GM12878 (cell line): ENCODE data around the gene KIF12. TPM values are rescaled to one million over a fixed set of nuclear protein-coding genes. Genes with fewer than 3 reads are reported as not detected.

Experiments
- ATAC-seq: fragments of 200-7000 bp; cut with Tn5 transposase; 3 replicates; pipeline ENCODE4 v1.9.1; 2020; ENCODE audit warnings: mild to moderate bottlenecking, moderate library complexity
- BruUV-seq: library from RNA; stranded (reverse); fragments of 400-500 nt; replicated peaks from 2 replicates; lab custom pipeline; 2021; lab: Mats Ljungman, UMichigan
- CTCF ChIA-PET: fragments of 300-600 bp; sonication (Branson Sonifier 250); formaldehyde crosslinking; extraction: SDS; loops from one replicate; lab custom pipeline; 2021; ENCODE audit warnings: inconsistent platforms; lab: Yijun Ruan, JAX
- POLR2A ChIA-PET: fragments of 350-600 bp; formaldehyde crosslinking; extraction: SDS; loops from one replicate; lab custom pipeline; 2021; ENCODE audit warnings: inconsistent platforms; lab: Charles Lee
- RAD21 ChIA-PET: fragments of 300-600 bp; sonication (Branson Sonifier 250); formaldehyde crosslinking; loops from one replicate; lab custom pipeline; 2023; ENCODE audit warnings: antibody characterized with exemption; ENCODE audit not compliant: unreplicated experiment; lab: Charles Lee
- SMC1A ChIA-PET: fragments of 300-600 bp; sonication (Branson Sonifier 250); formaldehyde crosslinking; loops from one replicate; lab custom pipeline; 2023; ENCODE audit not compliant: unreplicated experiment, uncharacterized antibody; lab: Charles Lee
- DNase-seq: peaks from one replicate; pipeline ENCODE4 v3.0.0-alpha.2; 2011; ENCODE audit warnings: low read depth, low spot score
- FAIRE-seq: peaks from 3 replicates; lab custom pipeline; 2011; peaks lifted over from hg19 to GRCh38; lab: Jason Lieb, UNC
- H2AFZ ChIP-seq: 2 replicates; pipeline ENCODE4 v1.6.0; 2011; ENCODE audit warnings: low read depth, low read length, control low read depth; ENCODE audit not compliant: control insufficient read depth
- H3K27ac ChIP-seq: 2 replicates; pipeline ENCODE4 v1.5.1; 2011; ENCODE audit warnings: control low read depth; ENCODE audit not compliant: control insufficient read depth, insufficient read depth
- H3K27me3 ChIP-seq, 2 experiments: replicated peaks in 1 of 2; 2 replicates each; pipeline versions ENCODE4 v1.6.0 to v1.6.1; 2011; ENCODE audit warnings: low read length in 1 of 2; ENCODE audit not compliant: control insufficient read depth in 2 of 2, insufficient read depth in 2 of 2
- H3K36me3 ChIP-seq, 2 experiments: 2 replicates each; pipeline ENCODE4 v1.5.1; 2011; ENCODE audit warnings: low read length in 1 of 2; ENCODE audit not compliant: control insufficient read depth in 2 of 2, insufficient read depth in 2 of 2
- H3K4me1 ChIP-seq: 2 replicates; pipeline ENCODE4 v1.6.1; 2011; ENCODE audit warnings: mild to moderate bottlenecking, low read length, moderate library complexity, mixed read lengths; ENCODE audit not compliant: control insufficient read depth, insufficient read depth
- H3K4me2 ChIP-seq: 2 replicates; pipeline ENCODE4 v1.6.0; 2011; ENCODE audit warnings: control low read depth; ENCODE audit not compliant: control insufficient read depth, insufficient read depth
- H3K4me3 ChIP-seq: fragments of 200-600 bp; sonication (generic); 2 replicates; pipeline ENCODE4 v1.5.1; 2016
- H3K79me2 ChIP-seq: 2 replicates; pipeline ENCODE4 v1.6.0; 2011; ENCODE audit warnings: low read length; ENCODE audit not compliant: control insufficient read depth, insufficient read depth
- H3K9ac ChIP-seq: 2 replicates; pipeline ENCODE4 v1.8.0; 2011; ENCODE audit warnings: low read length, control low read depth, mixed read lengths; ENCODE audit not compliant: control insufficient read depth, insufficient read depth
- H3K9me3 ChIP-seq: replicated peaks from 3 replicates; pipeline ENCODE4 v1.5.1; 2011; ENCODE audit warnings: mild to moderate bottlenecking, low read length; ENCODE audit not compliant: control insufficient read depth, insufficient read depth
- H4K20me1 ChIP-seq: 2 replicates; pipeline ENCODE4 v1.6.0; 2011; ENCODE audit not compliant: control insufficient read depth, insufficient read depth
- FOS ChIP-seq: IDR thresholded peaks from 3 replicates; pipeline ENCODE4 v1.6.1; 2011; ENCODE audit warnings: borderline replicate concordance; ENCODE audit not compliant: insufficient read length; ENCODE audit errors: extremely low read depth
- FOXM1 ChIP-seq: IDR thresholded peaks from 2 replicates; pipeline ENCODE4 v1.6.1; 2012; ENCODE audit warnings: low read depth, mild to moderate bottlenecking, inconsistent platforms, low read length, moderate library complexity
- MYC ChIP-seq: IDR thresholded peaks from 2 replicates; pipeline ENCODE4 v1.6.1; 2011; ENCODE audit warnings: mild to moderate bottlenecking, low read length, moderate library complexity, inconsistent platforms; ENCODE audit not compliant: insufficient read depth, insufficient replicate concordance, insufficient read length, severe bottlenecking
- NFIC ChIP-seq: IDR thresholded peaks from 2 replicates; pipeline ENCODE4 v1.6.1; 2012; ENCODE audit warnings: low read depth, mild to moderate bottlenecking, inconsistent platforms, low read length, moderate library complexity
- RUNX3 ChIP-seq: IDR thresholded peaks from 2 replicates; pipeline ENCODE4 v1.6.1; 2012; ENCODE audit warnings: low read length, inconsistent platforms
- SMAD5 ChIP-seq: IDR thresholded peaks from 2 replicates; pipeline ENCODE4 v1.6.1; 2016; ENCODE audit warnings: antibody characterized with exemption, low read depth
- SPI1 ChIP-seq: IDR thresholded peaks from 2 replicates; pipeline ENCODE4 v1.6.1; 2011; ENCODE audit warnings: low read depth, mild to moderate bottlenecking, low read length, moderate library complexity, borderline replicate concordance; ENCODE audit not compliant: insufficient read depth
- SUPT20H ChIP-seq: IDR thresholded peaks from 2 replicates; pipeline ENCODE4 v1.6.1; 2011; ENCODE audit warnings: low read depth, mild to moderate bottlenecking, low read length, moderate library complexity, borderline replicate concordance; ENCODE audit not compliant: control insufficient read depth
- ZBED1 ChIP-seq: IDR thresholded peaks from 2 replicates; pipeline ENCODE4 v1.6.1; 2016; ENCODE audit warnings: borderline replicate concordance
- ZNF217 ChIP-seq: fragments of 450-650 bp; IDR thresholded peaks from 2 replicates; pipeline ENCODE4 v1.6.1; 2017; ENCODE audit warnings: antibody characterized with exemption, mild to moderate bottlenecking
- WGBS: methylation state at CpG from one replicate; pipeline ENCODE4 v1.1.6; 2016; ENCODE audit warnings: low lambda C conversion rate; ENCODE audit not compliant: insufficient replicate concordance, insufficient coverage; ENCODE audit errors: missing lambda C conversion rate; 5-methylcytosine and 5-hydroxymethylcytosine counted together
- in situ Hi-C: fragments of 300-500 bp; cut with MboI; formaldehyde crosslinking; loops from 9 replicates; pipeline ENCODE4 v1.14.3; 2018; ENCODE audit warnings: mixed read lengths
- intact Hi-C: fragments of 100-400 bp; cut with micrococcal nuclease; formaldehyde crosslinking; loops from one replicate; pipeline ENCODE4 v1.14.2; 2022; ENCODE audit not compliant: unreplicated experiment
- polyA plus RNA-seq, 11 experiments: library from polyadenylated mRNA; depleted of rRNA in 4 of 11; unstranded in 6 of 11; stranded (reverse) in 5 of 11; fragments of >200 nt; fragmentation: Nextera tagmentation in 4 of 11; fragmentation: Illumina TruSeq in 1 of 11; extraction: Ambion mirVana in 4 of 11; extraction: Trizol in 1 of 11; gene quantifications; 1 replicate in 1 of 11; 2 replicates in 10 of 11; pipeline versions ENCODE4 v1.2.1 to v1.2.3, GENCODE V29; 2011 to 2016; ENCODE audit warnings: inconsistent platforms in 2 of 11, missing spikeins in 2 of 11, low read depth in 1 of 11
- total RNA-seq, 4 experiments: library from RNA; depleted of rRNA in 3 of 4; stranded (reverse); fragments of >200 nt in 3 of 4; fragmentation: Illumina TruSeq in 1 of 4; extraction: Trizol in 1 of 4; gene quantifications; 2 replicates each; pipeline versions ENCODE4 v1.2.1 to v1.2.3, GENCODE V29; 2013 to 2021
- TF ChIP-seq, protein P1 (sequence below): fragments of 450-650 bp; IDR thresholded peaks from 2 replicates; pipeline ENCODE4 v1.6.1; 2017; ENCODE audit warnings: antibody characterized with exemption, mild to moderate bottlenecking, moderate library complexity
- TF ChIP-seq, protein P2 (sequence below): IDR thresholded peaks from 2 replicates; pipeline ENCODE4 v1.6.1; 2012; ENCODE audit warnings: low read depth, low read length, improper control_type of control experiment
- TF ChIP-seq, protein P3 (sequence below): IDR thresholded peaks from 2 replicates; pipeline ENCODE4 v1.6.1; 2011; ENCODE audit warnings: low read depth, low read length, improper control_type of control experiment, borderline replicate concordance
- TF ChIP-seq, protein P4 (sequence below): IDR thresholded peaks from 2 replicates; pipeline ENCODE4 v1.6.1; 2012; ENCODE audit warnings: low read depth, low read length, improper control_type of control experiment

Gene KIF12
- total and polyA plus RNA-seq, 10 of the 15 experiments (the other 5 are each of a cell fraction or from before 2014, with no cell fraction given) = not detected

DNA sequence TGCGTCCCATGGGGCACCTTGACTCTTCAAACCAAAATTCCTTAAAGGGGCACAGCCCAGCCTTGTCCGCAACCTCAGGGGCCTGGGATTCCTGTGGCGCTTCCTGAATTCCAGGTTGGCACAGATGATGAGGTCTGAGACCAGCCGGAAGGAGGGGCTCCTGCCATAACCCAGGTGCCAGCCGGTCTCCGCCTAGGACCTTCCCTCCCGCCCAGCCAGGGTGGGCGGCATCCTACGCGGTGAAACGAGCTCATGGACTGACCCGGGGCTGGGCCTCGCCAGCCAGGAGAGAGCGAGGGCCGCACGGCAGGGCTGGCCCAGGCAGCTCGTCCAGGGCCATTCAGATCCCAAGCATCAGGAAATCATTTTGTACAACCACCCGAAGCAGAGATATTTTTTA is 44.0 kb downstream of the KIF12 start (continued):
- TF ChIP-seq, protein P1, sequence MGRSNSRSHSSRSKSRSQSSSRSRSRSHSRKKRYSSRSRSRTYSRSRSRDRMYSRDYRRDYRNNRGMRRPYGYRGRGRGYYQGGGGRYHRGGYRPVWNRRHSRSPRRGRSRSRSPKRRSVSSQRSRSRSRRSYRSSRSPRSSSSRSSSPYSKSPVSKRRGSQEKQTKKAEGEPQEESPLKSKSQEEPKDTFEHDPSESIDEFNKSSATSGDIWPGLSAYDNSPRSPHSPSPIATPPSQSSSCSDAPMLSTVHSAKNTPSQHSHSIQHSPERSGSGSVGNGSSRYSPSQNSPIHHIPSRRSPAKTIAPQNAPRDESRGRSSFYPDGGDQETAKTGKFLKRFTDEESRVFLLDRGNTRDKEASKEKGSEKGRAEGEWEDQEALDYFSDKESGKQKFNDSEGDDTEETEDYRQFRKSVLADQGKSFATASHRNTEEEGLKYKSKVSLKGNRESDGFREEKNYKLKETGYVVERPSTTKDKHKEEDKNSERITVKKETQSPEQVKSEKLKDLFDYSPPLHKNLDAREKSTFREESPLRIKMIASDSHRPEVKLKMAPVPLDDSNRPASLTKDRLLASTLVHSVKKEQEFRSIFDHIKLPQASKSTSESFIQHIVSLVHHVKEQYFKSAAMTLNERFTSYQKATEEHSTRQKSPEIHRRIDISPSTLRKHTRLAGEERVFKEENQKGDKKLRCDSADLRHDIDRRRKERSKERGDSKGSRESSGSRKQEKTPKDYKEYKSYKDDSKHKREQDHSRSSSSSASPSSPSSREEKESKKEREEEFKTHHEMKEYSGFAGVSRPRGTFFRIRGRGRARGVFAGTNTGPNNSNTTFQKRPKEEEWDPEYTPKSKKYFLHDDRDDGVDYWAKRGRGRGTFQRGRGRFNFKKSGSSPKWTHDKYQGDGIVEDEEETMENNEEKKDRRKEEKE = no peak
- TF ChIP-seq, protein P2, sequence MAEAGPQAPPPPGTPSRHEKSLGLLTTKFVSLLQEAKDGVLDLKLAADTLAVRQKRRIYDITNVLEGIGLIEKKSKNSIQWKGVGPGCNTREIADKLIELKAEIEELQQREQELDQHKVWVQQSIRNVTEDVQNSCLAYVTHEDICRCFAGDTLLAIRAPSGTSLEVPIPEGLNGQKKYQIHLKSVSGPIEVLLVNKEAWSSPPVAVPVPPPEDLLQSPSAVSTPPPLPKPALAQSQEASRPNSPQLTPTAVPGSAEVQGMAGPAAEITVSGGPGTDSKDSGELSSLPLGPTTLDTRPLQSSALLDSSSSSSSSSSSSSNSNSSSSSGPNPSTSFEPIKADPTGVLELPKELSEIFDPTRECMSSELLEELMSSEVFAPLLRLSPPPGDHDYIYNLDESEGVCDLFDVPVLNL = no peak
- TF ChIP-seq ZNF217 = no peak
- no peak for TF ChIP-seq FOS
- no peak for TF ChIP-seq SMAD5
- TF ChIP-seq, protein P3, sequence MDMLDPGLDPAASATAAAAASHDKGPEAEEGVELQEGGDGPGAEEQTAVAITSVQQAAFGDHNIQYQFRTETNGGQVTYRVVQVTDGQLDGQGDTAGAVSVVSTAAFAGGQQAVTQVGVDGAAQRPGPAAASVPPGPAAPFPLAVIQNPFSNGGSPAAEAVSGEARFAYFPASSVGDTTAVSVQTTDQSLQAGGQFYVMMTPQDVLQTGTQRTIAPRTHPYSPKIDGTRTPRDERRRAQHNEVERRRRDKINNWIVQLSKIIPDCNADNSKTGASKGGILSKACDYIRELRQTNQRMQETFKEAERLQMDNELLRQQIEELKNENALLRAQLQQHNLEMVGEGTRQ = no peak
- no peak for TF ChIP-seq RUNX3

DNA sequence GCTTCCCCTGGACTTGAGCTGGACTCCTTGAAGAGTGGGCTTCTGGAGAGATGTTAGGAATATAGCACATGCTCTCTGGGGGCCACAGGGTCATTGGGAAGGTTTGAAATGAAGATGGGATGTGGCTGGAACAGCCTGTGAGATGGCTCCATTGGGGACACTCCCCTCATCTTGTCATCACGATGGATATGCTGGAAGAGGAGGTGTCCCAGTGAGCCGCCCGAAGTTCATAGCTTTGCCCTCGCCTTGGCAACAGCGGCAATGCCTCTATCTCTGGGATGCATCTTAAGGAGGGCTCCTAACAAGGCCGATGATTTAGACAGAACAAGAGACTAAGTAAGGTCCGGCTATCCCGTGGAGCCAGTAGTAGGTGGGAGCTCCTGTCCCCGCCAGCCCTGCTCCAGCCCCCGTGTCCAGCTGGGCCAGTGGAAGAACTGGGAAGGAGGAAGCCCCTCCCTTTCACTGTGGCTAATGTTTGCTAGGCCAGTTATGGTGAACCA is 44.9 kb downstream of the KIF12 start:
- in situ Hi-C loops (no loop called here), intact Hi-C loops (no loop called here)
- no peaks in the 10 kb centered on the region for H3K9me3 ChIP-seq
- H3K4me2 ChIP-seq = no peak overlapping the region
- no peak overlapping the region for H3K27ac ChIP-seq
- H3K27me3 ChIP-seq = no peaks in the 10 kb centered on the region
- H4K20me1 ChIP-seq = no peaks in the 10 kb centered on the region
- no TSS peak for BruUV-seq
- ATAC-seq (no peak), FAIRE-seq (no peak), DNase-seq (no peak)
- H3K36me3 ChIP-seq = no peaks in the 10 kb centered on the region
- ChIA-PET POLR2A (no interaction called here), CTCF (no interaction called here), RAD21 (no interaction called here), SMC1A (no interaction called here)
- H3K4me1 ChIP-seq = no peaks in the 10 kb centered on the region
- no peak overlapping the region for H3K9ac ChIP-seq
- H2AFZ ChIP-seq = no peak overlapping the region
- H3K79me2 ChIP-seq = no peaks in the 10 kb centered on the region
- 46% methylated on average over 10 of the region's 10 CpGs for WGBS
- H3K4me3 ChIP-seq = no peak overlapping the region
- TF ChIP-seq FOXM1 (no peak), ZBED1 (no peak), NFIC (no peak), SPI1 (no peak), MYC (no peak), SUPT20H (no peak)
- TF ChIP-seq, protein P1 = no peak
- TF ChIP-seq, protein P4, sequence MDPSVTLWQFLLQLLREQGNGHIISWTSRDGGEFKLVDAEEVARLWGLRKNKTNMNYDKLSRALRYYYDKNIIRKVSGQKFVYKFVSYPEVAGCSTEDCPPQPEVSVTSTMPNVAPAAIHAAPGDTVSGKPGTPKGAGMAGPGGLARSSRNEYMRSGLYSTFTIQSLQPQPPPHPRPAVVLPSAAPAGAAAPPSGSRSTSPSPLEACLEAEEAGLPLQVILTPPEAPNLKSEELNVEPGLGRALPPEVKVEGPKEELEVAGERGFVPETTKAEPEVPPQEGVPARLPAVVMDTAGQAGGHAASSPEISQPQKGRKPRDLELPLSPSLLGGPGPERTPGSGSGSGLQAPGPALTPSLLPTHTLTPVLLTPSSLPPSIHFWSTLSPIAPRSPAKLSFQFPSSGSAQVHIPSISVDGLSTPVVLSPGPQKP = no peak
